Muscle of back (tissue), 11 donors: ENCODE data around the gene NBR1. TPM values are rescaled to one million over a fixed set of nuclear protein-coding genes. Genes with fewer than 3 reads are reported as not detected.
"Not testable (repeated sequence)": the region's sequence is repeated elsewhere in the genome, so short reads cannot be mapped to it uniquely, and the experiment has no call there.

Source experiments
- DNase-seq, 3 donors: peaks; one replicate each; pipeline versions ENCODE4 v3.0.0 to v3.0.0-alpha.2; 2013
- polyA plus RNA-seq, 10 donors: library from polyadenylated mRNA; unstranded; fragments of 120-200 nt; gene quantifications; one replicate each; pipeline ENCODE4 v1.2.1, GENCODE V29; 2013; ENCODE audit not compliant: insufficient read length in 10 of 10

Gene NBR1
- polyA plus RNA-seq, 10 donors, result 54.0 to 73.6 (median 60.6) TPM

GRCh38 chr17:43215341-43215740 is 44.3 kb downstream of the NBR1 start:
- DNase-seq, result no peak

- no peak for DNase-seq
Measured at GRCh38 chr17:43216369-43216761, 45.4 kb downstream of the NBR1 start.

DNA sequence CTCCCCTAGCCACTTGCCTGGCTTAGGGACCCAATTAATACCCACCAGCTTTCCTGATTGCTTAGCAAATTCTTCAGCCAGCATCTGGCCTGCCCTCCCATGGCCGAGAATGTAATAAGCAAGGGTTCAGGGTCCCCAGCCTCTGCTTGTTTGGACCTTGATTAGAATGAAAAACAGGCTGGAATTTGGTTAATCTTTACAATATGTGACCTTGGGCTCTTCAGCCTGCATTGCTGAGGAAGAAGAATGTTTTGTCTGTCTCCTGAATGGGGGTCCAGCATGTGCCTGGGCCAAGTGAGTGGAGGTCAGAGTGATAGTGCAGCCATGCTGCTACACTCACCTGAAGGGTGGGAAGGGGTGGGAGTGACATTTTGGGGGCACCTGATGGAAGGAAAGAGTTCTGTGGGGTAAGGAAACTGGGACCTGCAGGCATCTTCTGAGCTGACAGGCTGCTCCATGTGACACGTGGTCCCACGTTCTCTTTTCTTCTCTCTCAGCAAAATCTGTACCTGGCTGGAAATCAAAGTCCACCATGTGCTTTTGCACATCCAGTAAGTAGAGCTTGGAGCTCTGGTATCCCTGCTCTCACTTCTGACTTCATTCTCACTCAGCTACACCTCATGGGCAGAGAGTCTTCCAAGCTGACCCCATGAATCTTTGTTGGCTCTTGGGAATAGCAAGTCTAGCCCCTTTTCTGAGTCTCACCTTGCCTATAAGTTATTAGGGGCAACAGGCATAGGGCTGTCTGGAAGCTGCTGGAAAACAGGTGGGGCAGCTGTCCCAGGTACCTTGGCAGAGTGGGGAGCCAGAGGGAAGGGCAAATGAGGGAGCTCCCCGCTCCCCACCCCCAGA is 46.0 kb downstream of the NBR1 start:
- DNase-seq, result no peak

DNA sequence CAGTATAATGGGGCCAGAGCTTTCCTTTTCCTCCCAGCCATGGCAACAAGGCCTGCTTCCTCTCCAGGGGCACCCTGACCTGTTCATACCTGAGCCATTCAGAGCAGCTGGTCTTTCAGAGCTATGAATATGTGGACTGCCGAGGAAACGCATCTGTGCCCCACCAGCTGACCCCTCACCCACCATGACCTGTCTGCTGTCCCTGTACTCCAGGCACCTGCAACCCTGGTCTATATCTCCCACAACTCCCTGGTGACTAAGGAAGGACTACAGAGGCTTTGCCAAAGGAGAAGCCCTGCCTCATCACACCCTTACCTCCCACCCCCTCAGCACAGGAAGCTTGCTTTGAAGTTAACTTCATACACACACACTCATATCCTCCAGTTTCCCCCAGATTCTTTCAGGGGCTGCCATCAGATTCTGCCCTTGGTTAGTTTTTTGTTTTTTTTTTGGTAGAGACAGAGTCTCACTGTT is 46.6 kb downstream of the NBR1 start:
- no peak for DNase-seq

DNA sequence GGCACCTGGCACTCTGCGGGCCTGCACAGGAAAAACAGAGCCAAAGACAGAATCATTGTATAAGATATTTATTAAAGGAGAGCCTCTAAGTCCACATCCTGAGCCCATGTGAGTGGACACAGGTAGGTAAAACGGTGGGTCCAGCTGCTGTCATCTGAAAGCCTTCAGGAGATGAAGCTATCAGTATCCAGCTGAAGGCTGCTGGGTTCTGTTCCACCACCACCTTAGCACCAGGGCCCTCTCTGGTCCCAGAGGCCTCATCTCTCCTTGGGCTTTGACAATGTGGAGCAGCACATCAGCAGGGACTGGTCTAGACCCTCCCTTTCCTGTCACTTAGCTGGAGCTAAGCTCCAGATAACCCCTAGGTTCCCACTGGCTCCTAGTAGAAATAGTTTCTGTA is 48.0 kb downstream of the NBR1 start:
- DNase-seq, result no peak

GRCh38 chr17:43219746-43220380 is 48.8 kb downstream of the NBR1 start:
- peak in 1 of 3 donors; percentile 12 for DNase-seq

GRCh38 chr17:43220511-43221125 is 49.6 kb downstream of the NBR1 start:
- no peak for DNase-seq

GRCh38 chr17:43224146-43224705 is 53.2 kb downstream of the NBR1 start:
- no peak for DNase-seq

DNA sequence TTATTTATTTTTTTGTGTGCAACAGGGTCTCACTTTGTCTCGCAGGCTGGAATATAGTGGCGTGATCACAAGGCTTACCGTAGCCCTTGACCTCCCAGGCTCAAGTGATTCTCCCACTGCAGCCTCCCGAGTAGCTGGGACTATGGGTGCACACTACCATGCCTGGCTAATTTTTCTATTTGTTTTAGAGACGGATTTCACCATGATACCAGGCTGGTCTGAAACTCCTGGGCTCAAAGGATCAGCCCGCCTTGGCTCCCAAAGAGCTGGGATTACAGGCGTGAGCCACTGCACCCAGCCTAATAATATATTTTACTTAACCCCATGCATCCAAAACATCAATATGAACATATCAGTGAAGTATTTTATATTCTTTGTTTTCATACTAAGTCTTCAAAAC is 55.4 kb downstream of the NBR1 start:
- DNase-seq, result no peak

DNA sequence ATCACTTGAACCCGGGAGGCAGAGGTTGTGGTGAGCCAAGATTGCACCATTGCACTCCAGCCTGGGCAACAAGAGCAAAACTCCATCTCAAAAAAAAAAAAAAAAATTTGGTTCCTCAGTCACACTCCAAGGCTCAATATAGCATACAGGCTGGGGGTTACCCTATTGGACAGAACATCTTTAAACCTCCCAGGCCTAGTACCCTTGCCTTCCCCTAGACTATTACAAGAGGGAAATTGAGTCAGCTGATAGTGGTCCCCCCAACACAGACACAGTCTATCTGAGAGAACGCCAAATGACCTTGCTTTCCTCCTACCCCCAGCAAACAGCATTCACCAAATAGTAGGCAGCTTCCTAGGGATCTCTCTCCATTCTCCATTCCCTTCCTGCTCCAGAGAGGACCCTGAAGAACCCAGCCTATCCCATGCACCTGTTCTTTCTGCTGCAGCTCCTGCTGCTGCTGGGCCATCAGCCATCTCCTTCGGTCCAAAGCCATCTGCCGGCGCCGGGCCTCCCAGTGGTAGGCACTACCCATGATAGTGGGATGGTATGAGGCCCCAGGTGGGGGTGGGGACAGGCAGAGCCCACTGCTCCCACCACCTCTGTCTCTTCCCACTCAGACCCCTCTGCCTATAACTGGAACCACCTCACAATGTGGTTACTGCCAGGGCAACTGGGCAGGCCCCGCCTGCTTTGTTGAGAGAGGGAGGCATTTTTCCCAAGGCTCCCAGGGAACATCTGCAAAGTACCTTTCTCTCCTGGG is 57.2 kb downstream of the NBR1 start, which contains the start of gene CCDC200:
TSS of gene CCDC200 (minus strand) at position 604 of the 763 bp plus-strand sequence. CDS start at position 535, 69 bp downstream.
- DNase-seq, result not testable (repeated sequence)

- not testable (repeated sequence) for DNase-seq
Measured at GRCh38 chr17:43231205-43232020, 60.4 kb downstream of the NBR1 start.

GRCh38 chr17:43232021-43232699 is 61.1 kb downstream of the NBR1 start:
- peak in 1 of 3 donors; percentile 23 for DNase-seq

DNA sequence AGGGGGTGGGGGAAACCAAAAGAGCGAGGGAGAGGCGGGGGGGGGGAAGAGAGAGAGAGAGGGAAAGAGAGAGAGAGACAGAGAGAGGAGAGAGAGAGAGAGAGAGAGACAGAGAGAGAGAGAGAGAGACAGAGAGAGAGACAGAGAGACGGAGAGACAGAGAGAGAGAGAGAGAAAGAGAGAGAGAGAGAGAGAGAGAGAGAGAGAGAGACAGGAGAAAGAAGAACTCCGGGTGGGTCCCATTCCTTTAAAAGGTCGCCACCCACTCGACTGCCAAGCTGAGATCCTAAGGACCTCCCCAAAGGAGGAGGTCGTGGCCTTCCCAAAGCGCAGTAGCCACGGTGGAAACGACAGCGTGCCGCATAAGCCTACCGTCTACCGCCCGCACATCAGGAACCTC is 62.2 kb downstream of the NBR1 start:
- not testable (repeated sequence) for DNase-seq

- not testable (repeated sequence) for DNase-seq
Measured at GRCh38 chr17:43233877-43234276, 62.9 kb downstream of the NBR1 start, which contains the start of gene RNU2-1. RNU2-1 (minus strand) TSS chr17:43233977.

- not testable (repeated sequence) for DNase-seq
Measured at GRCh38 chr17:43239597-43239996, 68.6 kb downstream of the NBR1 start.

- not testable (repeated sequence) for DNase-seq
Measured at GRCh38 chr17:43240596-43241352, 69.8 kb downstream of the NBR1 start.

DNA sequence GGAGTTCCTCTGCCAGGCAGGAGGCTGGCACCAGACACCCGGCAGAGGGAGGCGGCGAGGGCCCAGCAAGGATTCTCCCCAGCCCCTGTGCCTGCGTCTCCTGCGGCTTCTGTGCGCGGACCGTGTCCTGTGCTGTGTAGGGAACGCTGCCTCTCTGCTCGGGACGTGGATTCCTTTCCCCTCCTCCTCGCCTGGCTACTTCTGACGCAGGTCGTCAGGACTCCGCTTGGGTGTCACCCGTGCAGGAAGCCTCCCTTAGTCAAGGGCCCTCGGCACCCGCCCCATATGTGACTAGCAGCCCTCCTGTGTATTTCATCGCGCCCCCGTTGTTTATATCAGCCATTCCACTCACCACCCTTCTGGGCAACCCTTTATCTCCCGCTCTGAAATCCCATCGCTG is 75.4 kb downstream of the NBR1 start:
- DNase-seq, result not testable (repeated sequence)
